Neural progenitor cell (in vitro differentiated cells): Measurements from ENCODE around the gene TP73. TPM values are rescaled to one million over a fixed set of nuclear protein-coding genes. Genes with fewer than 3 reads are reported as not detected.

Experiments
- DNase-seq: peaks from one replicate; pipeline ENCODE4 v3.0.0-alpha.2; 2016; ENCODE audit warnings: low spot score
- H2AFZ ChIP-seq: fragments of 200-600 bp; sonication (generic); replicated peaks from 2 replicates; pipeline ENCODE4 v1.6.1; 2016; ENCODE audit warnings: antibody characterized with exemption
- H3F3A ChIP-seq: fragments of 200-600 bp; sonication (generic); 2 replicates; pipeline ENCODE4 v1.6.1; 2016; ENCODE audit warnings: antibody characterized with exemption, low read depth
- H3K27ac ChIP-seq: fragments of 200-600 bp; sonication (generic); 2 replicates; pipeline ENCODE4 v1.5.1; 2016; ENCODE audit warnings: mild to moderate bottlenecking
- H3K27me3 ChIP-seq: fragments of 200-600 bp; sonication (generic); 2 replicates; pipeline ENCODE4 v1.6.1; 2016; ENCODE audit warnings: mild to moderate bottlenecking, moderate library complexity
- H3K36me3 ChIP-seq: fragments of 200-600 bp; sonication (generic); 2 replicates; pipeline ENCODE4 v1.5.1; 2016
- H3K4me1 ChIP-seq: fragments of 200-600 bp; sonication (generic); 2 replicates; pipeline ENCODE4 v1.6.1; 2016; ENCODE audit warnings: mixed run types
- H3K4me2 ChIP-seq: fragments of 200-600 bp; sonication (generic); 2 replicates; pipeline ENCODE4 v1.6.1; 2016
- H3K4me3 ChIP-seq: fragments of 200-600 bp; sonication (generic); 2 replicates; pipeline ENCODE4 v1.5.1; 2016
- H3K79me2 ChIP-seq: fragments of 200-600 bp; sonication (generic); 2 replicates; pipeline ENCODE4 v1.6.1; 2016; ENCODE audit warnings: low read depth
- H3K9ac ChIP-seq: fragments of 200-600 bp; sonication (generic); 2 replicates; pipeline ENCODE4 v1.6.1; 2016
- H3K9me3 ChIP-seq: fragments of 200-600 bp; sonication (generic); 2 replicates; pipeline ENCODE4 v1.5.1; 2016; ENCODE audit warnings: low read depth
- H4K20me1 ChIP-seq: fragments of 200-600 bp; sonication (generic); 2 replicates; pipeline ENCODE4 v1.6.1; 2016; ENCODE audit warnings: low read depth
- H3K27ac Mint-ChIP-seq: 3 replicates; pipeline ENCODE4 v1.8.0; 2021; ENCODE audit warnings: mixed read lengths
- H3K27me3 Mint-ChIP-seq: 2 replicates; pipeline ENCODE4 v1.8.0; 2022; ENCODE audit warnings: low read depth, mild to moderate bottlenecking, inconsistent platforms, moderate library complexity, mixed read lengths; ENCODE audit not compliant: insufficient read depth
- H3K36me3 Mint-ChIP-seq: 3 replicates; pipeline ENCODE4 v1.8.0; 2021; ENCODE audit warnings: mixed read lengths
- H3K4me1 Mint-ChIP-seq: 3 replicates; pipeline ENCODE4 v1.8.0; 2021; ENCODE audit warnings: mixed read lengths
- H3K4me3 Mint-ChIP-seq: 3 replicates; pipeline ENCODE4 v1.8.0; 2021; ENCODE audit warnings: mild to moderate bottlenecking, moderate library complexity, mixed read lengths
- H3K9me3 Mint-ChIP-seq: 3 replicates; pipeline ENCODE4 v1.8.0; 2020; ENCODE audit warnings: mixed read lengths
- CTCF ChIP-seq: fragments of 200-600 bp; sonication (generic); IDR thresholded peaks from 2 replicates; pipeline ENCODE4 v1.5.1; 2017; ENCODE audit warnings: antibody characterized with exemption, mild to moderate bottlenecking
- EZH2 ChIP-seq: fragments of 200-600 bp; sonication (generic); IDR thresholded peaks from 2 replicates; pipeline ENCODE4 v1.6.1; 2017; ENCODE audit warnings: antibody characterized with exemption, mild to moderate bottlenecking, moderate library complexity
- EZH2phosphoT487 ChIP-seq: fragments of 200-600 bp; sonication (generic); IDR thresholded peaks from 2 replicates; pipeline ENCODE4 v1.6.1; 2017; ENCODE audit warnings: antibody characterized with exemption
- total RNA-seq: library from RNA; depleted of rRNA; stranded (reverse); fragments of >200 nt; gene quantifications from 2 replicates; pipeline ENCODE4 v1.2.3, GENCODE V29; 2015; ENCODE audit warnings: low replicate concordance

The TP73 gene
- total RNA-seq, 1 donor from 2014 or later, result not detected

GRCh38 chr1:3638027-3638426 lies 14.3 kb upstream of the TP73 start:
- Histone ChIP-seq H3K4me2 (no peak overlapping the region), H3K9me3 (no peaks in the 10 kb centered on the region), H3K4me1 (no peaks in the 10 kb centered on the region), H4K20me1 (peaks cover 7% of the 10 kb centered on the region), H3K4me3 (no peak overlapping the region), H3K9ac (no peak overlapping the region), H2AFZ (no peak overlapping the region), H3K36me3 (no peaks in the 10 kb centered on the region), H3K27ac (no peak overlapping the region), H3F3A (no peaks in the 10 kb centered on the region), H3K27me3 (no peaks in the 10 kb centered on the region), H3K79me2 (no peaks in the 10 kb centered on the region)
- H3K4me1 Mint-ChIP-seq, result no peaks in the 10 kb centered on the region
- TF ChIP-seq CTCF, result no peak
- TF ChIP-seq EZH2, result no peak
- no peak for TF ChIP-seq EZH2phosphoT487
- H3K27ac Mint-ChIP-seq, result no peak overlapping the region
- H3K9me3 Mint-ChIP-seq, result no peaks in the 10 kb centered on the region
- peaks cover 15% of the 10 kb centered on the region for H3K36me3 Mint-ChIP-seq
- H3K27me3 Mint-ChIP-seq, result peaks cover 2% of the 10 kb centered on the region
- H3K4me3 Mint-ChIP-seq, result no peak overlapping the region
- no peak for DNase-seq

DNA sequence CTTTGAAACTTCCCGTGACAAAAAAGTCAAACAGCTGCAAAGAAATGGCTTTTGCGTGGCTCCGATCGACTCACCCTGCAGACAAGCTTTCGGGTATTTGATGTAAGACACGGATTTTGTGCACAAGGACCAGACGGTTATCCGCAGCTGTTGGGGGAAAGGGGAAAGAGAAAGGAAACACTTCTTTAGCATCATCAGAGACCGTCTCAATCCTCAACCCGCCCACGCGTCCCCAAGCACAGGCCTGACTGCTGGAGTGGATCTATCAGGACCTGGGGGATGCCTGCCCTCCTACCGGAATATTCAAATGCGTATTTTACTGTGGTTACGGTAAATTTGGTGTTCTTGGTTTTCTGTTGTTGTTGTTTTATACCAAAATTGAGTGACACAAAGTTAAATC lies 13.6 kb upstream of the TP73 start:
- no peaks in the 10 kb centered on the region for H3K9me3 Mint-ChIP-seq

GRCh38 chr1:3639397-3639911 lies 12.9 kb upstream of the TP73 start:
- Histone ChIP-seq H3K36me3 (no peaks in the 10 kb centered on the region), H3K4me3 (no peak overlapping the region), H4K20me1 (peaks cover 7% of the 10 kb centered on the region), H3K9me3 (no peaks in the 10 kb centered on the region), H3F3A (no peaks in the 10 kb centered on the region), H3K27ac (no peak overlapping the region), H3K4me2 (no peak overlapping the region), H3K4me1 (no peaks in the 10 kb centered on the region), H3K9ac (peak overlapping the region; percentile 32), H2AFZ (no peak overlapping the region), H3K79me2 (no peaks in the 10 kb centered on the region), H3K27me3 (no peaks in the 10 kb centered on the region)
- peaks cover 15% of the 10 kb centered on the region for H3K36me3 Mint-ChIP-seq
- H3K27ac Mint-ChIP-seq, result no peak overlapping the region
- no peak for TF ChIP-seq CTCF
- TF ChIP-seq EZH2phosphoT487, result no peak
- no peak for DNase-seq
- H3K4me1 Mint-ChIP-seq, result no peaks in the 10 kb centered on the region
- H3K4me3 Mint-ChIP-seq, result no peak overlapping the region
- peaks cover 2% of the 10 kb centered on the region for H3K27me3 Mint-ChIP-seq
- no peaks in the 10 kb centered on the region for H3K9me3 Mint-ChIP-seq

More for the DNA sequence above, 13.6 kb upstream of the TP73 start:
- Mint-ChIP-seq H3K36me3 (peaks cover 15% of the 10 kb centered on the region), H3K4me1 (no peaks in the 10 kb centered on the region), H3K4me3 (no peak overlapping the region), H3K27ac (no peak overlapping the region), H3K27me3 (peaks cover 2% of the 10 kb centered on the region)
- Histone ChIP-seq H3F3A (no peaks in the 10 kb centered on the region), H3K9ac (no peak overlapping the region), H3K79me2 (no peaks in the 10 kb centered on the region), H2AFZ (no peak overlapping the region), H3K4me3 (no peak overlapping the region), H3K36me3 (no peaks in the 10 kb centered on the region), H3K9me3 (no peaks in the 10 kb centered on the region), H4K20me1 (peaks cover 7% of the 10 kb centered on the region), H3K4me1 (no peaks in the 10 kb centered on the region), H3K27ac (no peak overlapping the region), H3K27me3 (no peaks in the 10 kb centered on the region), H3K4me2 (no peak overlapping the region)
- TF ChIP-seq EZH2 (no peak), EZH2phosphoT487 (no peak), CTCF (no peak)
- no peak for DNase-seq
